Mesodermal cell (in vitro differentiated cells): ENCODE measurements around the gene OMA1.

Source experiments
- H3K27ac ChIP-seq: 2 replicates; pipeline ENCODE4 v1.7.0; 2013; ENCODE audit warnings: mild to moderate bottlenecking, low read depth, low read length, moderate library complexity; ENCODE audit not compliant: severe bottlenecking
- H3K36me3 ChIP-seq: 2 replicates; pipeline ENCODE4 v1.7.1; 2013; ENCODE audit warnings: mild to moderate bottlenecking, low read length, moderate library complexity; ENCODE audit not compliant: control insufficient read depth, insufficient read depth
- H3K4me1 ChIP-seq: one replicate; pipeline ENCODE4 v1.7.1; 2013; ENCODE audit warnings: mild to moderate bottlenecking, low read length; ENCODE audit not compliant: insufficient read depth, control insufficient read depth, poor library complexity, severe bottlenecking
- H3K4me3 ChIP-seq: 2 replicates; pipeline ENCODE4 v1.7.0; 2013; ENCODE audit warnings: low read length, control low read depth, mild to moderate bottlenecking; ENCODE audit not compliant: insufficient read depth, poor library complexity, severe bottlenecking; ENCODE audit errors: extremely low read depth
- H3K9me3 ChIP-seq: 2 replicates; pipeline ENCODE4 v1.7.1; 2013; ENCODE audit warnings: mild to moderate bottlenecking, low read length, moderate library complexity; ENCODE audit not compliant: control insufficient read depth
- WGBS, 2 experiments: methylation state at CpG; one replicate each; pipeline ENCODE4 v1.1.5; 2013; ENCODE audit warnings: missing lambda C conversion rate in 2 of 2; ENCODE audit not compliant: insufficient coverage in 2 of 2; 5-methylcytosine and 5-hydroxymethylcytosine counted together

Gene OMA1

DNA sequence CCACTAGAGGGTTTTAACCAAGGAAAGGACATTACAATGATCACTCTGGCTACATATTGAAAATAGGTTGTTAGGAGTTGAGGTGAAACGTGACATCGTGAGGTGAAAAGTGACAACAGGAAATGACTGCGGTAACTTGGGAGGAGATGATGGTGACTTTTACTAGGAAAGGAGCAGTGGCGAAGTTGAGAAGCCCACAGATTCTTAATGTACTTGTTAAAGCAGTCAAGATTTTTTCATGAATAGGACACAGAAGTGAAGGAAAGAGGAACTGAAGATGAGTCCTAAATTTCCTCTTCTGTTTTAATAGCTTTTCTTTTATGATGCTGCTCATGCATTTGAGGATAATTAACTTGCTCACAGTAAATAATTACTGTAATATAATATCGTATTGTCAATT lies 59.5 kb downstream of the OMA1 start:
- Histone ChIP-seq H3K4me3 (no peak overlapping the region), H3K9me3 (no peaks in the 10 kb centered on the region), H3K27ac (no peak overlapping the region), H3K4me1 (no peaks in the 10 kb centered on the region), H3K36me3 (no peaks in the 10 kb centered on the region)
- WGBS, 2 experiments: 93 to 98% methylated on average over 4 of the region's 5 CpGs

DNA sequence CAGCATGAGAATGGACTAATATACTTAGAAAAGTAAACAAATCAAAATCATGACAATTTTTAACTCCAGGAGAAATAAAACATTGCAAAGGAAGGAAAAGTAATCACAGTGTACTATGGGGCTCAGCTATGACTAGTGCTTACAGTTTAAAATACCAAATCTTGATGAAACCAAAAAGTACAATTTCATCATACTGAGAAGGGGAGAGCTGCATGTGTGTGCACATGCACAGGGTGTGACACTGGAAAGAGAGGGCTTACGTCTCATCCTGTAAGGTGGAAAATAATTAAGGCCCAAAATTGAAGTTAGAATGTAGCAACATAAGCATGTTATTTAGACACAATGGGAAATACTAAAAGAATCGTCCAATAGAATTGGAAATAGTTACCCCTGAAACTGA lies 64.6 kb downstream of the OMA1 start:
- Histone ChIP-seq H3K36me3 (no peaks in the 10 kb centered on the region), H3K9me3 (no peaks in the 10 kb centered on the region), H3K4me3 (no peak overlapping the region), H3K27ac (no peak overlapping the region), H3K4me1 (no peaks in the 10 kb centered on the region)
- 95 to 100% methylated on average over 2 of the region's 2 CpGs for WGBS, 2 experiments

DNA sequence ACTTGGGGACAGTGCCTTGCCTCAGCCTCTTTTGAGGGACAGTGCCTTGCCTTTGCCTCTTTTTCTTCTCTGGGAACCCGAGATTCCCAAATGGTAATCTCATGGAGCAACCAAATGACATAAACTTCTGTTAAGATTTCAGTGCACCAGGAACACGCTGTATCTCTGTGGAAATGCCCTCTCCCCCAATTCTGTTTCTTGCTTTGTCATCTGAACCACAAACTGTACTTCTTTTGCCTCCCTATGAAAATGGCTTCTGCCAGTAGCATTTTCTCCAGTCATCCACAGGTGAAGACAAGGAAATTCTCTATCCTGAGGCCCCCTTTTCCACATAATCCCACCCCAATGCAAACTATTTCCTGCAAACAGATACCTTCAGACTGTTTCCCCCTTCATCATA lies 66.3 kb downstream of the OMA1 start:
- Histone ChIP-seq H3K4me1 (no peaks in the 10 kb centered on the region), H3K36me3 (no peaks in the 10 kb centered on the region), H3K4me3 (no peak overlapping the region), H3K27ac (no peak overlapping the region), H3K9me3 (no peaks in the 10 kb centered on the region)
- WGBS, 2 experiments: 88 to 93% methylated on average over 1 to 2 of the region's 2 CpGs

DNA sequence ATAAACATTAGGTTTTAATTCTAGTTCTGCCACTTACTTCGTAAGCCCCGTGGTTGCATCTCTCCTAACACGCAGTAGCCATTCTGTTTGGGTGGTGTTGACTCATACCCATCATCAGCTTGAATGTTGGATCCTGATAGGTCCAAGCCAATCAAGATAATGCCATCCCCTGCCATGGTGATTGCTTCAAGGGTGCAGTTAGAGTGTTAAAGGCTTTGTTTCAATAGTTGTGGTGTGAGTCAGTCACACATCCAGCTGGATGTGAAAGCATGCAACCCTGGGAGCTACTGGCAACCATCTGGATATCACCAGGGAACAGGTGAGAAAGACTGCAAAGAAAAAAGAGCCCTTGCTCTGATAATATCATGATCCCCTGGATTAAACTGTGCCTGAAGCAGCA lies 69.1 kb downstream of the OMA1 start:
- Histone ChIP-seq H3K4me3 (no peak overlapping the region), H3K9me3 (no peaks in the 10 kb centered on the region), H3K27ac (no peak overlapping the region), H3K4me1 (no peaks in the 10 kb centered on the region), H3K36me3 (no peaks in the 10 kb centered on the region)
- WGBS, 2 experiments: 90 to 95% methylated on average over 3 of the region's 3 CpGs

DNA sequence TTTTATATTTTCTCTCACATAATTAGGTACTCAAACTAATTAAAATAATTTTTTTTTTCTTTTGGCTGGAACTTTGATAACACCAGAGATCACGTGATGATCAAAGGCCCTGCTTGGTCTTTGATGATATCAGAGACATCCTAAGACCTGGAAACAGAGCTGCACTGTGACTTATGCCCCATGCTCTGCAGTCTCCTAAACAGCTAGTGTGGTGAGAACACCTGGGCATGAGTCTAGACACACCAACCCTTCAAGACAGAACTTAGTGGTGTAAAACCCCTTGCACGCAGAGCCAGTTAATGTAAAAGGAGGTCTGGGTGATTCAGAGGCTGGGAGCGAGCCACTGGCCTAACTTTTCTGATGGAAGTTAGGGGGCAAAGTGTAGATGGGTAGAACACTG lies 70.3 kb downstream of the OMA1 start:
- no peaks in the 10 kb centered on the region for H3K4me1 ChIP-seq
- no peak overlapping the region for H3K27ac ChIP-seq
- H3K9me3 ChIP-seq: no peaks in the 10 kb centered on the region
- H3K36me3 ChIP-seq: no peaks in the 10 kb centered on the region
- WGBS, 2 experiments: 88 to 100% methylated on average over 1 to 2 of the region's 3 CpGs
- H3K4me3 ChIP-seq: no peak overlapping the region

DNA sequence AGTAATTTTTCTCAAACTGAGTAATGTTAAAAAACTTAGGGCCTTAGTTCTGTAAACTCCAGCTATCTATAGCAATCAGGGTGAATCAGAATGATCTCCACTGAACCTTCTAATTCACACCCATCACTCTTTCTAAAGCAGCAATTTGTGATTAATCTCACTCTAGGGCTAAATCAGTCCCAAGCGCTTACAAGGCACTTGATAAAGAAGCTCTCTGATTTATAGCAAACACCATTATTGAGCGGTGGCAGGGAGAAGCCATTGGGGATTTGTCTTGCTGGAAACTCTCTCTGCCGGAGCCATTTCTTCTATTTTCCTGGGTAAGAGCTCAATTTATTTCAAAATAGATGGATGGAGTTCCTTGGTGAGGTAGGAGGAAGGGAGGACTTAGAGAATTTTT lies 77.0 kb downstream of the OMA1 start:
- Histone ChIP-seq H3K27ac (no peak overlapping the region), H3K4me1 (no peaks in the 10 kb centered on the region), H3K9me3 (no peaks in the 10 kb centered on the region), H3K36me3 (no peaks in the 10 kb centered on the region), H3K4me3 (no peak overlapping the region)
- no CpG with 5 or more reads among the region's 3 CpGs for WGBS, 2 experiments

DNA sequence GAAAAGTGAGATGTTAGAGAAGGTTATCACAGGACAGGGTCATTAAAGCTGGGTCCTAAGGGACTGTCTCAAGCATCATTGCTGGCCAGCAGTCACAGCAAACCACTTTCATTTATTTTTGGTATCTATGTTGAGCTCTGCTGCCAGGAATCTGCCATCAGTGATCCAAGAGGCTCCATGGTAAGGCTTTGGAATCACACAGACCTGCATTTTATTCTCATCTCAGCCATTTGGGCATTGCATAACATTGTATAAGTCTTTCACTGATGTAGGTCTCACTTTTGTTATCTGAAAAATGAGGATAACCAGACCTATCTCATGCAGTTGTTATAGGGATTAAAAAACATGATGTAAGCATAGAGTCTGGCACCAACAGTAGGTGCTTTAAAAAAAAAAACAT lies 77.5 kb downstream of the OMA1 start:
- Histone ChIP-seq H3K4me1 (no peaks in the 10 kb centered on the region), H3K4me3 (no peak overlapping the region), H3K36me3 (no peaks in the 10 kb centered on the region), H3K9me3 (no peaks in the 10 kb centered on the region), H3K27ac (no peak overlapping the region)

DNA sequence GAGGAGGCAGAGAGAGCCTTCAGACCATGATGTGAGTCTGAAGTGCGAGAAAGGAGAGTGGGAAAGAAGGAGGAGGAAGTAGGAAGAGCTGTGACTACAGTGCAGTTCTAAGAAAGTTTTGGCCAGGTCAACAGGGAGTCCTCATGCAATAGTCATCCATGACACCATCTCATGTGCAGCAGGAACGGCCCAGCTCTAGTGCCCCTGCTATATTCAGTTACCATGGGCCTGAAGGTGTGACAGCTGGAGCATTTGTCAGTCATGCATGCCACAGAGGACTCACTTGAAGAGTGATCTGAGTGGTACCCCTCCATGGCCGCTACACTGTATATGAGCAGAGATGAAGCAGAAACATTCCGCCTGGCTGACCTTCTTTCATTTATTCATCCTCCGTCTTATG lies 77.9 kb downstream of the OMA1 start:
- Histone ChIP-seq H3K4me1 (no peaks in the 10 kb centered on the region), H3K9me3 (no peaks in the 10 kb centered on the region), H3K27ac (no peak overlapping the region), H3K4me3 (no peak overlapping the region), H3K36me3 (no peaks in the 10 kb centered on the region)
- WGBS, 2 experiments: 89% methylated on average over 3 to 4 of the region's 5 CpGs

DNA sequence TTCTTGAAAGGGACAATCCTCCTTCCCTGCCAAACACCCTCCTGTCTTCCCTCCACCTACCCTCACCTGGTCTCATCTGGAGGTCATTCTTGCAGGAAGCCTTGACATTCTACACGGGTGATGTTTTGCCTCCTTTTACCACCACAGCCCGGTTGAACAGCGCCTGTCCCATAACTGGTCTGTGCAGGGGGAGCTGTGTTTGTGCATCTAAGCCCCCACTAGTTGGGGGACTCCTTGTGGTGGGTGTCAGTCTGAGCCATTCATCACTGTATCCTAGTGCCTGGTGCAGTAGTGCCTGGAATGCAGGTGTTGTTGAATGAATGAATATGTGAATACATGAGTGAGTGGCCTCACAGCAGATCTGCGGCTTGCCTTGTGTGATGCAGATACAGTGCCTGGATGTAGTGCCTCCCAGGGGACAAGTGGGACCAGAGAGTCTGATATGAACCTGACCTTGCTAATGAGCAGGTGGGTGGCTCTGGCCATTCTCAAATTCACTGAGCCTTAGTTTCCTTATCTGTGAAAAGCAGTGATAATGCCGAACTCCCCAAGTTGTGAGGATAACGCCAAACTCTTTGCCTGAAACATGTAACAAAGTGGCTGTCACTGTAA lies 79.8 kb downstream of the OMA1 start:
- Histone ChIP-seq H3K4me3 (no peak overlapping the region), H3K9me3 (no peaks in the 10 kb centered on the region), H3K27ac (no peak overlapping the region), H3K36me3 (no peaks in the 10 kb centered on the region), H3K4me1 (no peaks in the 10 kb centered on the region)
- 86 to 90% methylated on average over 2 to 4 of the region's 6 CpGs for WGBS, 2 experiments

DNA sequence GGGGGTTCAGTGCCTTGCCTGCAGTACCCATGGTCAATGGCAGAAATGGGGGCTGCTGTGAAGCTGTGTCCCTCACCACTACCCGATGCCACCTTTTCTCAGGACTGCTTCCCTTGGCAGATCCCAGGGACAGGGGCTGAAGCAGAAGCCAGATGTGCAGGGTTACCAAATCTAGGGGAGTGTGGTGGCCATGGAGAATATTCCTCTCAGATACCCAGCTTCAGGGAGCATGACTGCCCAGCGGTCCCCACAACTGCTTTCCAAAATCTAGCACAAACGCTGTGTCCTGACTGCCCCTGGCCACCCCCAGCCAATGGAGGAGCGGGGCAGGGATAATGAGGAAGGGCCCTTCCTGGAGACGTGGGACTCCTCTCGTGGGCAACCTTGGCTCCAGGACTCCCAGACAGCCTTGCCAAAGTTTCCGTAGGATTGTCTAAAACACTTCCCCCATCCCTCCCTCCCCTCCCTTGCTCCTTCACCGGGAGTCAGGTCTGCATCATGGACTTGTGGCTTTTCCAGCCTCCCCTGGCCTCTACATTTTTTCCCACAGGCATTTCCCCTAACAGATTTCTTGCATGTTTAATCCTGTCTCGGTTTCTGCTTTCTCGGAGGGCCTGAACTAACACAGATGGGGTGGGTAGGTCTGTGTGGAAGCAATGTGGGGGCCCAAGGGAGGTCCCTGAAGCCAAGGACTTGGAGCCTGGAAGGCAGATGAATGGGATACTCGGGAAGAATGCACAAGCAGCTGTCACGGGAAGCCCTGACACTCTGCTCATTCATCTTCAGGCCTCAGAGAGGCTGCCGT lies 80.5 kb downstream of the OMA1 start:
- Histone ChIP-seq H3K9me3 (no peaks in the 10 kb centered on the region), H3K4me1 (no peaks in the 10 kb centered on the region), H3K36me3 (no peaks in the 10 kb centered on the region), H3K4me3 (no peak overlapping the region), H3K27ac (no peak overlapping the region)
- 63 to 85% methylated on average over 8 of the region's 13 CpGs for WGBS, 2 experiments

DNA sequence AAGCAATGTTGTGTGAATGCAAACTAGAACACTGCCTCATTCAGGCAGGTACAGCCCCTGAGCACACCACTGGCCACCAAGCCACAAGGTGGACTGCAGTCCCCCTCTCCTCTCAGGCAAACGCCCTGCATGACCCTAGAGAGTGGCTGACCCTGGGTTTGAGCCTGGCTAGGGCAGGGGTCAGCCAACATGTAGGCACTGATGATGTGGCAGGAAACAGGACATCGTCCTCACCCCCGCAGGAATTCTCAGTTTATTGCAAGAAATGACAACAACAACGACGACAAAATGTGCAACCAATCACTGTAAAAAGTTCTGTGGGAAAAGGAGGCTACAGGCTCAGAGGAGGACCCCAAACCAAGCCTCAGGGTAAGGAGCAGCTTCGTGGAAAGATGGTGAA lies 81.3 kb downstream of the OMA1 start:
- H3K4me1 ChIP-seq: no peaks in the 10 kb centered on the region
- no peaks in the 10 kb centered on the region for H3K9me3 ChIP-seq
- 88 to 92% methylated on average over 5 to 6 of the region's 6 CpGs for WGBS, 2 experiments
- H3K36me3 ChIP-seq: no peaks in the 10 kb centered on the region
- no peak overlapping the region for H3K27ac ChIP-seq
- H3K4me3 ChIP-seq: no peak overlapping the region
